Esophagus (tissue), 2 donors: ENCODE results near the gene DNAJC6. TPM values are rescaled to one million over a fixed set of nuclear protein-coding genes. Genes with fewer than 3 reads are reported as not detected.

Source experiments
- H3K27ac ChIP-seq, 2 donors: one replicate each; pipeline ENCODE4 v1.5.1; 2013; ENCODE audit warnings: low read depth in 2 of 2, mild to moderate bottlenecking in 2 of 2, inconsistent platforms in 1 of 2, low read length in 1 of 2, moderate library complexity in 1 of 2
- H3K27me3 ChIP-seq, 2 donors: one replicate each; pipeline ENCODE4 v1.6.1; 2013; ENCODE audit warnings: low read length in 2 of 2, control low read depth in 1 of 2, mild to moderate bottlenecking in 1 of 2; ENCODE audit not compliant: insufficient read depth in 2 of 2, control insufficient read depth in 1 of 2
- H3K36me3 ChIP-seq, 2 donors: one replicate each; pipeline ENCODE4 v1.6.1; 2013; ENCODE audit warnings: low read length in 1 of 2; ENCODE audit not compliant: control insufficient read depth in 2 of 2, insufficient read depth in 2 of 2
- H3K4me1 ChIP-seq, 2 donors: one replicate each; pipeline ENCODE4 v1.6.1; 2013; ENCODE audit warnings: low read length in 1 of 2; ENCODE audit not compliant: control insufficient read depth in 2 of 2, insufficient read depth in 2 of 2
- H3K4me3 ChIP-seq, 2 donors: one replicate each; pipeline ENCODE4 v1.5.1; 2013; ENCODE audit warnings: low read length in 2 of 2, mild to moderate bottlenecking in 2 of 2, low read depth in 1 of 2, moderate library complexity in 1 of 2
- H3K9me3 ChIP-seq, 2 donors: one replicate each; pipeline ENCODE4 v1.6.1; 2013; ENCODE audit warnings: mild to moderate bottlenecking in 2 of 2, low read depth in 1 of 2, low read length in 1 of 2, moderate library complexity in 1 of 2; ENCODE audit not compliant: control insufficient read depth in 2 of 2, insufficient read depth in 1 of 2
- WGBS, 2 donors: extraction: QIAGEN DNeasy Blood & Tissue Kit; methylation state at CpG; one replicate each; pipeline ENCODE4 v1.1.7; 2013; 5-methylcytosine and 5-hydroxymethylcytosine counted together
- polyA plus RNA-seq, 2 donors: library from polyadenylated mRNA; stranded (reverse); fragments of 200-250 nt; gene quantifications; one replicate each; pipeline ENCODE4 v1.2.3, GENCODE V29; 2013
- donor health status: healthy with polysubstance abuse.
- donor health status: Bipolar disorder and iron deficiency.

DNAJC6 gene
- polyA plus RNA-seq, 2 donors: 0.06 to 0.13 TPM

- Histone ChIP-seq H3K27ac (no peak overlapping the region), H3K27me3 (no peaks in the 10 kb centered on the region), H3K4me3 (no peak overlapping the region), H3K9me3 (no peaks in the 10 kb centered on the region), H3K36me3 (no peaks in the 10 kb centered on the region), H3K4me1 (no peaks in the 10 kb centered on the region)
- 96 to 98% methylated on average over 7 of the region's 7 CpGs for WGBS, 2 donors
Measured at GRCh38 chr1:65392497-65392896, 83.2 kb downstream of the DNAJC6 start.

- H3K36me3 ChIP-seq: no peaks in the 10 kb centered on the region
- 61 to 81% methylated on average over 2 of the region's 2 CpGs for WGBS, 2 donors
- H3K27ac ChIP-seq: no peak overlapping the region
- H3K4me1 ChIP-seq: no peaks in the 10 kb centered on the region
- no peak overlapping the region for H3K4me3 ChIP-seq
- H3K9me3 ChIP-seq: no peaks in the 10 kb centered on the region
- H3K27me3 ChIP-seq: no peaks in the 10 kb centered on the region
Measured at GRCh38 chr1:65393347-65393746, 84.0 kb downstream of the DNAJC6 start.

GRCh38 chr1:65393928-65394327 lies 84.6 kb downstream of the DNAJC6 start:
- 72 to 74% methylated on average over 1 of the region's 1 CpG for WGBS, 2 donors
- no peak overlapping the region for H3K4me3 ChIP-seq
- H3K36me3 ChIP-seq: no peaks in the 10 kb centered on the region
- no peaks in the 10 kb centered on the region for H3K27me3 ChIP-seq
- H3K9me3 ChIP-seq: no peaks in the 10 kb centered on the region
- no peaks in the 10 kb centered on the region for H3K4me1 ChIP-seq
- H3K27ac ChIP-seq: no peak overlapping the region

GRCh38 chr1:65395887-65396612 lies 86.7 kb downstream of the DNAJC6 start:
- H3K36me3 ChIP-seq: no peaks in the 10 kb centered on the region
- H3K4me3 ChIP-seq: no peak overlapping the region
- 67 to 68% methylated on average over 3 of the region's 3 CpGs for WGBS, 2 donors
- no peak overlapping the region for H3K27ac ChIP-seq
- no peaks in the 10 kb centered on the region for H3K4me1 ChIP-seq
- H3K27me3 ChIP-seq: no peaks in the 10 kb centered on the region
- no peaks in the 10 kb centered on the region for H3K9me3 ChIP-seq

- Histone ChIP-seq H3K9me3 (no peaks in the 10 kb centered on the region), H3K36me3 (no peaks in the 10 kb centered on the region), H3K4me1 (no peaks in the 10 kb centered on the region), H3K4me3 (no peak overlapping the region), H3K27me3 (no peaks in the 10 kb centered on the region), H3K27ac (no peak overlapping the region)
- 93 to 97% methylated on average over 1 of the region's 1 CpG for WGBS, 2 donors
Measured at GRCh38 chr1:65398083-65398482, 88.7 kb downstream of the DNAJC6 start.

GRCh38 chr1:65399003-65399402 lies 89.7 kb downstream of the DNAJC6 start:
- Histone ChIP-seq H3K4me3 (no peak overlapping the region), H3K36me3 (no peaks in the 10 kb centered on the region), H3K9me3 (no peaks in the 10 kb centered on the region), H3K27ac (no peak overlapping the region), H3K4me1 (no peaks in the 10 kb centered on the region), H3K27me3 (no peaks in the 10 kb centered on the region)
- 94 to 97% methylated on average over 1 of the region's 1 CpG for WGBS, 2 donors

GRCh38 chr1:65401612-65402011 lies 92.3 kb downstream of the DNAJC6 start:
- H3K27me3 ChIP-seq: no peaks in the 10 kb centered on the region
- no peak overlapping the region for H3K4me3 ChIP-seq
- H3K9me3 ChIP-seq: no peaks in the 10 kb centered on the region
- no peak overlapping the region for H3K27ac ChIP-seq
- no peaks in the 10 kb centered on the region for H3K36me3 ChIP-seq
- WGBS, 2 donors: 87 to 90% methylated on average over 3 of the region's 3 CpGs
- no peaks in the 10 kb centered on the region for H3K4me1 ChIP-seq

- no peaks in the 10 kb centered on the region for H3K36me3 ChIP-seq
- H3K27me3 ChIP-seq: no peaks in the 10 kb centered on the region
- no peak overlapping the region for H3K27ac ChIP-seq
- no peak overlapping the region for H3K4me3 ChIP-seq
- H3K9me3 ChIP-seq: no peaks in the 10 kb centered on the region
- H3K4me1 ChIP-seq: no peaks in the 10 kb centered on the region
Measured at GRCh38 chr1:65404941-65405340, 95.6 kb downstream of the DNAJC6 start.

- Histone ChIP-seq H3K4me3 (no peak overlapping the region), H3K36me3 (no peaks in the 10 kb centered on the region), H3K4me1 (no peaks in the 10 kb centered on the region), H3K27ac (no peak overlapping the region), H3K9me3 (no peaks in the 10 kb centered on the region), H3K27me3 (no peaks in the 10 kb centered on the region)
- 79 to 81% methylated on average over 2 of the region's 2 CpGs for WGBS, 2 donors
Measured at GRCh38 chr1:65407877-65408276, 98.5 kb downstream of the DNAJC6 start.

- H3K27ac ChIP-seq: no peak overlapping the region
- no peaks in the 10 kb centered on the region for H3K4me1 ChIP-seq
- WGBS, 2 donors: 42 to 59% methylated on average over 1 of the region's 1 CpG
Measured at GRCh38 chr1:65409314-65409713, 100.0 kb downstream of the DNAJC6 start.

More at GRCh38 chr1:65409314-65409713, 100.0 kb downstream of the DNAJC6 start:
- no peaks in the 10 kb centered on the region for H3K9me3 ChIP-seq
- H3K4me3 ChIP-seq: no peak overlapping the region
- H3K36me3 ChIP-seq: no peaks in the 10 kb centered on the region
- H3K27me3 ChIP-seq: no peaks in the 10 kb centered on the region
